ENCODE data around the gene SLMAP.

DNA sequence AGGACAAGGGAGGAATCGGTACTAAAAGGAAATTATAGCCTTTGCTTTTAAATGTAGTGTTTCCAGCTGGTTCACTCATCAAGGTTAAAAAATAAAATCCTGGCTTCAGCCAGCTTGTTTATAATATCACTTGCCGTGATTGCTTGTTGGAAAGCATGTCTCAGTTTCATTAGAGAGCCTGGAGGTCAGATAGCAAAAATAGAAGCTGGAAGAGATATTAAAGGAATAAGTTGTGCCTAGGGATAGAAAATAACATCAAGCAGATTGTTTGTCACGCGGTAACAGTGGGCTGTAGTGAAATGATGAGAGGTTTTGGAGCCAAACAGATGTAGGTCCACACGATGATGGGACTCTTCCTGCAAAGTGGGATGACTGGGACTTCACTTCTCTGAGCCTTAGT is 17.7 kb upstream of the SLMAP start:
- TF ChIP-seq, protein P1, sequence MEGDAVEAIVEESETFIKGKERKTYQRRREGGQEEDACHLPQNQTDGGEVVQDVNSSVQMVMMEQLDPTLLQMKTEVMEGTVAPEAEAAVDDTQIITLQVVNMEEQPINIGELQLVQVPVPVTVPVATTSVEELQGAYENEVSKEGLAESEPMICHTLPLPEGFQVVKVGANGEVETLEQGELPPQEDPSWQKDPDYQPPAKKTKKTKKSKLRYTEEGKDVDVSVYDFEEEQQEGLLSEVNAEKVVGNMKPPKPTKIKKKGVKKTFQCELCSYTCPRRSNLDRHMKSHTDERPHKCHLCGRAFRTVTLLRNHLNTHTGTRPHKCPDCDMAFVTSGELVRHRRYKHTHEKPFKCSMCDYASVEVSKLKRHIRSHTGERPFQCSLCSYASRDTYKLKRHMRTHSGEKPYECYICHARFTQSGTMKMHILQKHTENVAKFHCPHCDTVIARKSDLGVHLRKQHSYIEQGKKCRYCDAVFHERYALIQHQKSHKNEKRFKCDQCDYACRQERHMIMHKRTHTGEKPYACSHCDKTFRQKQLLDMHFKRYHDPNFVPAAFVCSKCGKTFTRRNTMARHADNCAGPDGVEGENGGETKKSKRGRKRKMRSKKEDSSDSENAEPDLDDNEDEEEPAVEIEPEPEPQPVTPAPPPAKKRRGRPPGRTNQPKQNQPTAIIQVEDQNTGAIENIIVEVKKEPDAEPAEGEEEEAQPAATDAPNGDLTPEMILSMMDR (conservative IDR thresholded peaks at IDR 0.05; ENCODE audit: low read depth, low read length) = no peak
- no peak for TF ChIP-seq MXI1 (IDR thresholded peaks at IDR 0.05; ENCODE audit: borderline replicate concordance, low read depth, low read length)
